Measurements from ENCODE around the gene HTR3C. TPM values are rescaled to one million over a fixed set of nuclear protein-coding genes. Genes with fewer than 3 reads are reported as not detected.

HTR3C gene
- total RNA-seq, 1 experiment from 2014 or later = not detected

GRCh38 chr3:184096811-184097383 lies 44.0 kb downstream of the HTR3C start, which contains the start of gene HTR3E:
HTR3E (plus strand) TSS chr3:184097064; CDS start chr3:184097530, 466 bp downstream.
- Histone ChIP-seq H3K9ac (ENCODE audit: low read length) (no peak within 1 kb of the TSS), H3K27ac (ENCODE audit: low read depth, low read length) (no peak within 1 kb of the TSS), H2AFZ (ENCODE audit: low read depth, low read length, poor library complexity, severe bottlenecking) (no peak within 1 kb of the TSS), H3K79me2 (ENCODE audit: insufficient read depth, low read length) (no peaks in the 10 kb centered on the region), H3K27me3 (ENCODE audit: insufficient read depth, low read length) (no peaks in the 10 kb centered on the region), H3K4me1 (ENCODE audit: control insufficient read depth in 1 of 2, insufficient read depth in 2 of 2, low read length in 2 of 2) (no peaks in the 10 kb centered on the region), H3K9me3 (ENCODE audit: control insufficient read depth in 1 of 2, insufficient read depth in 1 of 2, low read depth in 1 of 2, low read length in 2 of 2) (peaks cover 6 to 12% of the 10 kb centered on the region in 2 experiments; a peak in 2 of 4 replicates), H4K20me1 (ENCODE audit: insufficient read depth) (no peaks in the 10 kb centered on the region), H3K4me3 (replicated peaks in 1 of 2; ENCODE audit: low read depth in 1 of 2, low read length in 2 of 2) (no peak within 1 kb of the TSS), H3K36me3 (ENCODE audit: control insufficient read depth in 1 of 2, insufficient read depth in 2 of 2, low read length in 2 of 2) (no peaks in the 10 kb centered on the region), H3K9me2 (ENCODE audit: insufficient read depth) (no peaks in the 10 kb centered on the region), H3K4me2 (ENCODE audit: low read length) (no peak within 1 kb of the TSS)
- ATAC-seq = no peak
- ChIA-PET CTCF (no interaction called here), RAD21 (ENCODE audit: low non-redundant PET in 1 of 2, low total read pairs in 2 of 2, uncharacterized antibody in 2 of 2, unreplicated experiment in 2 of 2) (no interaction called here), POLR2A (no interaction called here)
- no peak for TF ChIP-seq SRF (IDR thresholded peaks at IDR 0.05; ENCODE audit: low read depth)
- TF ChIP-seq POLR2A (IDR thresholded peaks at IDR 0.05; ENCODE audit: borderline replicate concordance, extremely low read depth, insufficient read depth, insufficient read length) = no peak
- no peak for TF ChIP-seq CEBPB (IDR thresholded peaks at IDR 0.05; ENCODE audit: low read depth)
- TF ChIP-seq YY1 (IDR thresholded peaks at IDR 0.05; ENCODE audit: extremely low read depth, insufficient replicate concordance, low read depth, low read length) = no peak
- no peak for TF ChIP-seq EZH2 (IDR thresholded peaks at IDR 0.05)
- no peak for TF ChIP-seq MAX (IDR thresholded peaks at IDR 0.05)
- no peak for TF ChIP-seq SIN3A (IDR thresholded peaks at IDR 0.05; ENCODE audit: low read depth)
- no peak for TF ChIP-seq FOSL1 (IDR thresholded peaks at IDR 0.05; ENCODE audit: low read depth)
- no peak for TF ChIP-seq ZFX (IDR thresholded peaks at IDR 0.05)
- TF ChIP-seq ATF3 (IDR thresholded peaks at IDR 0.05) = no peak
- TF ChIP-seq REST (IDR thresholded peaks at IDR 0.05; ENCODE audit: low read depth) = no peak
- no peak for TF ChIP-seq JUND (IDR thresholded peaks at IDR 0.05)
- no peak for TF ChIP-seq ZBTB33 (IDR thresholded peaks at IDR 0.05; ENCODE audit: extremely low read depth, insufficient replicate concordance, low read length)
- no peak for TF ChIP-seq POLR2AphosphoS5 (IDR thresholded peaks at IDR 0.05; ENCODE audit: low read depth, low read length)
- no peak for TF ChIP-seq SP1 (IDR thresholded peaks at IDR 0.05; ENCODE audit: low read depth)
- no peak for TF ChIP-seq EGR1 (IDR thresholded peaks at IDR 0.05; ENCODE audit: low read depth)
- no peak for DNase-seq (ENCODE audit: low read depth, low spot score)
- BruUV-seq (replicated peaks) = no TSS peak
- intact Hi-C loops (cut with micrococcal nuclease) = no loop called here
